NCI-H510A (cell line): Measurements from ENCODE around the gene CSPG5.

Source experiments
- DNase-seq: peaks from one replicate; lab custom pipeline; 2025; lab: John Stamatoyannopoulos, UW

Gene CSPG5

DNA sequence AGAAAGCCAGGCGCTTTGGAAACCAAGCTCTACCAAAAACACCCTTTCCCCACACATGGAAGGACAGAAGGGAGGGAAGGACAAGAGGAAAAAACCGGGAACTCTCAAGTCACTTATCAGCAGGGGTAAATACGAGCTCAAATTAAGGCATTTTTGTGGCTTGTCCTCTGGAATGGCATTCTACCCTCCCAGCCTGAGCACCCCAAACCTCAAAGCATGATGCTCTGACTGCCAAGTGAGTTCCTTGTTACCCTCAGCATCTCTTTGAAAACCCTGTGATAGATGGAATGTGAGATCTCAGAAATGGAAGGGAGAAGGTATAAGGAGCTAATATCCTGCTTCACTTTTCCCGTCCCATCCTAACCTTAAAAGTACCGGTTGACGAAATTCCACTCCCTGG, 8.1 kb upstream of the CSPG5 start:
- DNase-seq: no peak

DNA sequence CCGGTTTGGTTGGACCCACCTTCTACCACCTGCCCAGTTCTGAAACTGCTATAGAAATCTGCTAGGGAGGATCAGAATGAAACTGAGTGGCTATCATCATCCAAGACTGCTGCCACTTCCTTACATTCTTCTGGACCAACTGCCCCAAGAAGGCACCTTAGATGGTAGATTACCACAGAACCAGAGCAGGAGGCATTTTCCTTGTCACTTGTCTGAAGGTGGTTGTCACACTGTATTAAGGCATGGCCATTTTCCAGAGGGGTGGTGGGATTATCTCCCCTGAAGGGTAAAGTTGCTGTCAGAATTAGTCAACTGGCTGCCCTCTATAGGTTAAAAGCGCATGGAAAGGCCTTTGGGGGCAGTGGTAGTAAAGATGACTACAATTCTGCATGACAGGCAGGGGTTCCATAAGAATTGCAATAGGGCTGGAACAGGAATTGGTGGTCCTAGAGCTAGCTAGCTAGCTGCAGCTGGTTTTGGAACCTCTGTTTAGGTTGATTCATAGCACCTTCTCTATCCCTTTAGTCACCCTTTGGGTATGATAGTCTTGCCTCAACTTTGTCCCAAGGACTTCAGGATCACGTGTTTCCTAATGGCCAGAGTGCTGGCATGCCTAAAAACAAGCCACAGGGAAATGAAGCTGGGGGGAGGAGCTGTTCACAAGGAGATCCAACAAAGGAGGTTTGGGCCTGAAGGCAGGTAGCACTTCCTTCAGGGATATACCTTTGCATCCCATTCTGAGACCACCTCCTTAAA, 4.8 kb upstream of the CSPG5 start:
- DNase-seq: no peak

- DNase-seq: no peak
Observed at GRCh38 chr3:47581835-47582234, 3.2 kb upstream of the CSPG5 start.

DNA sequence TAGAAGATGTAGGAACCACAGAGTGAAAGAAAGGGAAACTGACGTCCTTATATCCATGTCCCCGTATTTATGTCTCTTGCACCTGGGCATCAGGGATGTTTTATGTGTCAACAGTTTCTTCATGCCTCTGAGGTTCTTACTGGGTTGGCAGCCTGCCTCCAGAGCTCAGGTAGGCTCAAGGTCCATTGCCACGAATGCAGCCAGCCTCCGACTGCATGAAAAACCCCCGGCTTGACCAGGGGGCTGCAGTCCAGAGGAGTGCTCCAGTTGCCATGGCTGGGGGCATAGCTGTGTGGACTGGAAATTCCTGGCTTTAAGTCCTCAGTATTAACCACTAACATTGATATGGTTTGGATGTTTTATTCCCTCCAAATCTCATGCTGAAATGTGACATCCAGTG, 2.8 kb upstream of the CSPG5 start:
- DNase-seq: no peak

DNA sequence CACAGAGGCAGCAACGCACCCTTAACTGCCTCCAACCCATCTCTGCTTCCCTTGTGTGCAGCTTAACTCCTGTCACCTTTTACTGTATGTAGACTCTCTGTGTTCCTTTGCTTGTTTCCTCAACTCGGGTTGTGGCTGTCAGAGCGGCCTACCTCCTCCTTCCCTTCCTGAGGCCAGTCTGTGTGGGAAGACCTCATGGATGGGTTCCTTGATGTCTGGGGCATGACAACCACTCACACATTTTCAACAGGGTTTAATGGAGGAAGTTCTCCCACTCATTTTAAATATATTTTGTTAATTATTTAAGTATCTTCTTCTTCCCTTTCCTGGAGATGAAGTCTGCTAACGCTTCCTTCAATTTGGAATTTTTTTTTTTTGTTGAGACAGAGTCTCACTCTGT, 1.8 kb upstream of the CSPG5 start:
- DNase-seq: no peak

DNA sequence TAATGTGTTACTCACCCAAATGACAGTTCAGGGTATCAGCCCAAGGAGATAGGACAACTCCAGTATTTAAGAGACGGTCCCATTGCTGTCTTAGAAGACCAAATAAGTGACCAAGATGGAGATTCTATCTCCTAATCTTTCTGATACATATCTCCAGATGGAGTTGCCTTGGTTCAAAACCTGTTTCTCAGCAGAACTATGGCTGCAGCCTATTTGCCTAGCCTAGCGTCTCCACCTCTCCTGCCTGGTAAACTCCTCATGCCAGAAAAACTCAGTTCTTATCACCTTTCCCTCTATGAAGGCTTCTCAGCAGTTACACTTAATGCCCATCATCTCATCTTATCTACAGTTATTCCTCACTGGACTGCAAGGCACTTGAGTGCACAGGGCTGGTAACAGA, 1.2 kb upstream of the CSPG5 start:
- no peak for DNase-seq

DNA sequence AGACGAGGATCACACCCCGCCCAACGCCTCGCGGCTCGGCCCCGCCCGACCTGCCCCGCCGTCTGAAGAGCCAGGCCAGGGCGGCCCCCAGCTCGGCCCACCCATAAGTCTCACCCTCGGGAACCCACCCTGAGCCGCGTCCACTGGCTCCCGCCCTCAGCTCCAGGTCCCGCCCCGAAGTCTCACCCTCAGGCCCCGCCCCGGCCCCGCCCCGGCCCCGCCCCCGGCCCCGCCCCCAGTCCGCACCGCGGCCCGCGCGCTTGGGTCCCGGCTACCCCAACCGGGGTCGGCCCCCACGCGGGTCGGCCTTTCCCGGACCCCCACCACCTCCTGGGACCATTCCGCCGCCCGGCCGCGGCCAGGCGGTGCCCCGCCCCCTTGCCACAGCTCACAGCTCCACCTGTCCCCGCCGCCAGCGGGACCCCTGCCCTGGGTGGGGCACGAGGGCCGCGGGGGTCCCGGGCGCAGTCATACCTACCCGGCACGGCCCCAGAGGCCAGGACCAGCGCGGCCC, 489 bp downstream of the CSPG5 start:
- no peak for DNase-seq

GRCh38 chr3:47577583-47578118, 1.0 kb downstream of the CSPG5 start:
- DNase-seq: no peak

GRCh38 chr3:47573190-47574172, 5.2 kb downstream of the CSPG5 start:
- no peak for DNase-seq

- no peak for DNase-seq
Observed at GRCh38 chr3:47571391-47572175, 7.1 kb downstream of the CSPG5 start.

- no peak for DNase-seq
Observed at GRCh38 chr3:47568901-47569300, 9.8 kb downstream of the CSPG5 start.

DNA sequence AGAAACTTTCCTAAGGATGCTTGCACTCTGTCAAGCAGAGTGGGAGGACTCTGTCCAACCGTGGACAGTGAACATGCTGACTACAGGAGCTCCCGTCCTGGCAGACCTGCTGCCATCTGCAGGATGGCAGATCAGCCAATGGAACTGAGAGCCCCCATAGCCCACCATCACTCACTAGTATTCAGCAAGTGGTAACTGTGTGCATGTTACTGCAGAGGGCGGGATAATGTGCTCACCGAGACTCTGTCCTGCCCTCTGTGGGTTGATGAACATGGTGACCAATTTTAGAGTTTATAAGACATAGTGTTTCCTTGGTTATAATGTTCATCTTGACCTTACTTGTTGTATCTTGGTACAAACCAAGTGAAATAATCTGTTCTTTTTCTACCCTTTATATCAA, 11.5 kb downstream of the CSPG5 start:
- DNase-seq: no peak

- no peak for DNase-seq
Observed at GRCh38 chr3:47566667-47567066, 12.0 kb downstream of the CSPG5 start.

DNA sequence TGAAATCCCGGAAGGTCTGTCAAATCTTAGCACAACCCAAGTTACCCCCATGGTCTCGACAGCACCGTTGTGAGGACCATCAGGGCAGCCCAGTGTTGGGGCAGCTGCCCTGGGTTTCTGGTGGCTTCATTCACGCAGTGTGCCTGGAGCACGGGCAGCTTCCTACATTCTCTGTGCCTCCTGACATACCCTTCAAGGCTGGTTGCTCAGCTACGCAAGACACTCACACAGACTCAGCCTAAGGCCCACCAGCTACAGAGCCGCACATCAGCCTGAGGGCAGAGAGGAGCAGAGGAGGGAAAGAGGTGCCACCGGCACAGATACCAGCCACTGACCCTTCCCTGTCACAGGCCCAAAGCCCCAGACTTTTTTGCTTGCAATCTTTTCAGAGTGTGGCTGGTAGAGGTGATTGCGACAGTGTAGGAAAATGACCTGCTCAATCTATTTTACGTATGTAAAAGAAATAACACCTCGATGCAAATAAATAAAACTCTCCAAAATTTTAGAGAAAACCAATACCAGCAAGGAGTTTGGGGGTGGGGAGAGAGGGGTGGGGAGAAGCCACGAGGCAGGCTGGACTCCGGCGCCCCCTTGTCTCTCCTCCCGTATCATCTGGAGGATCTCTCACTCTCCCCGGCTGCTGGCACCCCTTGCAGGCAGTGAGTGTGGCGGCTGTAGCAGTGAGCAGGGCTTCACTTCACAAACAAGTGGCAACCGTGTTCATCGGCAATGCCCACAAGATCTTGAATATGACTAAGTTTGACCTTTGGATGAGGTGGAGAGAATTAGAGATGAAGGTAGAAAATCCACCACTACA, 12.7 kb downstream of the CSPG5 start:
- DNase-seq: no peak

GRCh38 chr3:47556351-47556750, 22.3 kb downstream of the CSPG5 start:
- DNase-seq: no peak

GRCh38 chr3:47554335-47554734, 24.3 kb downstream of the CSPG5 start:
- DNase-seq: no peak

DNA sequence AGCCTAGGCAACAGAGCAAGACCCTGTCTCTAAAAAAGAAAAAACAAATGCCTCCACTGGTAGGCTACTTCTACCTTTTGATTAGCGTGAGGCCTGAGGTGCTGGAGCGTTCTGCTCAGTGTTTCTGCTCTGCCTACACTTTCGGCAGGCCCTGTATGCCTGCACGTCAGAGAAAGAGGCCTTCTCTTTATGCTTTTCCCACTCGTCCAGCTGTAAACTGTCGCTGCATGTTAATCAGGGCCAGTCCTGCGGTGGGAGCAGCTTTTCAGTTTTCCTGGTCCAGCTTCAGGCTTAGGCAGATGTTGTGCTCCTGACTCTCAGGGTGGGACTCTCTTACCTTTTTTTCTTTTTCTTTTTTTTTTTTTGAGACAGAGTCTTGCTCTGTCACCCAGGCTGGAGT, 25.3 kb downstream of the CSPG5 start:
- DNase-seq: no peak

- no peak for DNase-seq
Observed at GRCh38 chr3:47542471-47543173, 36.0 kb downstream of the CSPG5 start.

DNA sequence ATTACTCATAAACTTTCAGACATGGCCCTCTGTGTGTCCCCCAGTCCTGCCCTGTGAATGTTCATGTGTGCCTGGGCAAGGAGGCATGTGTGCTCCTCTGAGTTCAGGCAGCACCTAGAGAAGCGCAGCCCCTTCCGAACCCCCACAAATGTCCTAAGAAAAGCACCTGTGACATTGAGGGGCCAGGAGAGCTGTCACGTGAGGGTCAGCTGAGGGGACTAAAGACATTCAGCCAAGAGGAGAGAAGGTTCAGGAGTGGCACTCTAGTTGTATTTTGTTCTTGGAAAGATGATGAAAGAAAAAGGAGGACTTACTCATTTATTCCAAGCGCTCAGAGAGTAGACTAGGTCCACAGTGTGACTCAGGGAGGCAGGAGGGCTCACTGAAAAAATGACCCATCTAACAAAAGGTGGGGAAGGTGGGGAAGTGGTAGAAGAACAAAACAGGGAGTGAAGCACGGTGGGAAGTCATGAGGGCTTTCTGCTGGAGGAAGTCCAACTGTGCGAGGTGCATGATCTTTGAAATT, 37.0 kb downstream of the CSPG5 start:
- DNase-seq: no peak

GRCh38 chr3:47540281-47540680, 38.4 kb downstream of the CSPG5 start:
- DNase-seq: no peak
